ENCODE measurements around the gene REXO1. TPM values are rescaled to one million over a fixed set of nuclear protein-coding genes. Genes with fewer than 3 reads are reported as not detected.

Gene REXO1
- total and polyA plus RNA-seq, 2 of the 13 experiments (the other 11 are each of a cell fraction or from before 2014, with no cell fraction given), result 5.0 to 11.2 TPM

DNA sequence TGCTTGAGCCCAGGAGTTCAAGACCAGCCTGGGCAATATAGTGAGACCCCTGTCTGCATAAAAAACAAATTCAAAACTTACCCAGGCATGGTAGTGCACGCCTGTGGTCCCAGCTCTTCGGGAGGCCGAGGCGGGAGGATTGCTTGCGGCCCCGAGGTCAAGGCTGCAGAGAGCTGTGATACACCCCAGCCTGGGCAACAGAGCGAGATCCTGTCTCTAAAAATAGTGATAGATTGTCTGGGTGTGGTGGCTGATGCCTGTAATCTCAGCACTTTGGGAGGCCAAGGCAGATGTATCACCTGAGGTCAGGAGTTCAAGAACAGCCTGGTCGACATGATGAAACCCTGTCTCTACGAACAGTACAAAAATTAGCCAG lies 19.1 kb upstream of the REXO1 start (continued):
- no peak for TF ChIP-seq IRF1 (CRISPR knock-in tag; IDR thresholded peaks at IDR 0.05; ENCODE audit: low read depth)
- TF ChIP-seq CBX1 (IDR thresholded peaks at IDR 0.05; ENCODE audit: low read depth), result no peak
- no peak for TF ChIP-seq ZNF740 (CRISPR knock-in tag; IDR thresholded peaks at IDR 0.05)
- TF ChIP-seq, protein P1, sequence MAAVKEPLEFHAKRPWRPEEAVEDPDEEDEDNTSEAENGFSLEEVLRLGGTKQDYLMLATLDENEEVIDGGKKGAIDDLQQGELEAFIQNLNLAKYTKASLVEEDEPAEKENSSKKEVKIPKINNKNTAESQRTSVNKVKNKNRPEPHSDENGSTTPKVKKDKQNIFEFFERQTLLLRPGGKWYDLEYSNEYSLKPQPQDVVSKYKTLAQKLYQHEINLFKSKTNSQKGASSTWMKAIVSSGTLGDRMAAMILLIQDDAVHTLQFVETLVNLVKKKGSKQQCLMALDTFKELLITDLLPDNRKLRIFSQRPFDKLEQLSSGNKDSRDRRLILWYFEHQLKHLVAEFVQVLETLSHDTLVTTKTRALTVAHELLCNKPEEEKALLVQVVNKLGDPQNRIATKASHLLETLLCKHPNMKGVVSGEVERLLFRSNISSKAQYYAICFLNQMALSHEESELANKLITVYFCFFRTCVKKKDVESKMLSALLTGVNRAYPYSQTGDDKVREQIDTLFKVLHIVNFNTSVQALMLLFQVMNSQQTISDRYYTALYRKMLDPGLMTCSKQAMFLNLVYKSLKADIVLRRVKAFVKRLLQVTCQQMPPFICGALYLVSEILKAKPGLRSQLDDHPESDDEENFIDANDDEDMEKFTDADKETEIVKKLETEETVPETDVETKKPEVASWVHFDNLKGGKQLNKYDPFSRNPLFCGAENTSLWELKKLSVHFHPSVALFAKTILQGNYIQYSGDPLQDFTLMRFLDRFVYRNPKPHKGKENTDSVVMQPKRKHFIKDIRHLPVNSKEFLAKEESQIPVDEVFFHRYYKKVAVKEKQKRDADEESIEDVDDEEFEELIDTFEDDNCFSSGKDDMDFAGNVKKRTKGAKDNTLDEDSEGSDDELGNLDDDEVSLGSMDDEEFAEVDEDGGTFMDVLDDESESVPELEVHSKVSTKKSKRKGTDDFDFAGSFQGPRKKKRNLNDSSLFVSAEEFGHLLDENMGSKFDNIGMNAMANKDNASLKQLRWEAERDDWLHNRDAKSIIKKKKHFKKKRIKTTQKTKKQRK (IDR thresholded peaks at IDR 0.05; ENCODE audit: low read length), result no peak
- TF ChIP-seq ZNF629 (CRISPR knock-in tag; conservative IDR thresholded peaks at IDR 0.05), result 0 out of 2 replicates have a peak, but pooled peaks have one; percentile 9
- no peak for TF ChIP-seq DR1 (CRISPR knock-in tag; IDR thresholded peaks at IDR 0.05)
- TF ChIP-seq CREB1 (IDR thresholded peaks at IDR 0.05), result no peak
- no peak for TF ChIP-seq CREB1 (CRISPR knock-in tag; IDR thresholded peaks at IDR 0.05)
- TF ChIP-seq ZMYM3 (CRISPR knock-in tag; IDR thresholded peaks at IDR 0.05), result peak; percentile 67; the same call in 1 of the 2 replicates
- TF ChIP-seq SRSF1 (optimal IDR thresholded peaks at IDR 0.05; ENCODE audit: low read depth, low read length), result no peak
- no peak for TF ChIP-seq THAP8 (CRISPR knock-in tag; IDR thresholded peaks at IDR 0.05; ENCODE audit: borderline replicate concordance)
- TF ChIP-seq CC2D1A (CRISPR knock-in tag; IDR thresholded peaks at IDR 0.05), result no peak
- TF ChIP-seq ZC3H4 (CRISPR knock-in tag; IDR thresholded peaks at IDR 0.05; ENCODE audit: borderline replicate concordance), result no peak
- peak; percentile 9; the same call in 1 of the 2 replicates for TF ChIP-seq NR2C2 (CRISPR knock-in tag; IDR thresholded peaks at IDR 0.05; ENCODE audit: borderline replicate concordance)
- TF ChIP-seq MXI1 (IDR thresholded peaks at IDR 0.05; ENCODE audit: borderline replicate concordance, low read depth, low read length), result no peak
- TF ChIP-seq SCMH1 (CRISPR knock-in tag; IDR thresholded peaks at IDR 0.05; ENCODE audit: borderline replicate concordance), result no peak
- no peak for TF ChIP-seq ELF4 (CRISPR knock-in tag; IDR thresholded peaks at IDR 0.05; ENCODE audit: borderline replicate concordance)
- TF ChIP-seq ZNF460 (CRISPR knock-in tag; IDR thresholded peaks at IDR 0.05; ENCODE audit: borderline replicate concordance), result peak; percentile 82
- TF ChIP-seq NR2F6 (IDR thresholded peaks at IDR 0.05), result 0 out of 2 replicates have a peak, but pooled peaks have one; percentile 3
- TF ChIP-seq NR2F6 (CRISPR knock-in tag; IDR thresholded peaks at IDR 0.05), result no peak
- no peak for TF ChIP-seq ZBTB42 (CRISPR knock-in tag; IDR thresholded peaks at IDR 0.05)
- TF ChIP-seq, protein P2, sequence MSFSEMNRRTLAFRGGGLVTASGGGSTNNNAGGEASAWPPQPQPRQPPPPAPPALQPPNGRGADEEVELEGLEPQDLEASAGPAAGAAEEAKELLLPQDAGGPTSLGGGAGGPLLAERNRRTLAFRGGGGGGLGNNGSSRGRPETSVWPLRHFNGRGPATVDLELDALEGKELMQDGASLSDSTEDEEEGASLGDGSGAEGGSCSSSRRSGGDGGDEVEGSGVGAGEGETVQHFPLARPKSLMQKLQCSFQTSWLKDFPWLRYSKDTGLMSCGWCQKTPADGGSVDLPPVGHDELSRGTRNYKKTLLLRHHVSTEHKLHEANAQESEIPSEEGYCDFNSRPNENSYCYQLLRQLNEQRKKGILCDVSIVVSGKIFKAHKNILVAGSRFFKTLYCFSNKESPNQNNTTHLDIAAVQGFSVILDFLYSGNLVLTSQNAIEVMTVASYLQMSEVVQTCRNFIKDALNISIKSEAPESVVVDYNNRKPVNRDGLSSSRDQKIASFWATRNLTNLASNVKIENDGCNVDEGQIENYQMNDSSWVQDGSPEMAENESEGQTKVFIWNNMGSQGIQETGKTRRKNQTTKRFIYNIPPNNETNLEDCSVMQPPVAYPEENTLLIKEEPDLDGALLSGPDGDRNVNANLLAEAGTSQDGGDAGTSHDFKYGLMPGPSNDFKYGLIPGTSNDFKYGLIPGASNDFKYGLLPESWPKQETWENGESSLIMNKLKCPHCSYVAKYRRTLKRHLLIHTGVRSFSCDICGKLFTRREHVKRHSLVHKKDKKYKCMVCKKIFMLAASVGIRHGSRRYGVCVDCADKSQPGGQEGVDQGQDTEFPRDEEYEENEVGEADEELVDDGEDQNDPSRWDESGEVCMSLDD (CRISPR knock-in tag; IDR thresholded peaks at IDR 0.05; ENCODE audit: borderline replicate concordance), result 0 out of 2 replicates have a peak, but pooled peaks have one; percentile 12
- TF ChIP-seq TARDBP (CRISPR knock-in tag; IDR thresholded peaks at IDR 0.05), result no peak

Measured in HepG2 (cell line).